ENCODE data around the gene CCDC57. TPM values are rescaled to one million over a fixed set of nuclear protein-coding genes. Genes with fewer than 3 reads are reported as not detected.

Gene CCDC57
- total RNA-seq, 1 donor from 2014 or later, result 56.6 TPM

- H3K27me3 Mint-ChIP-seq, result no peaks in the 10 kb centered on the region
- no peak overlapping the region for H3K27ac Mint-ChIP-seq
- DNase-seq, result no peak
- ChIA-PET POLR2A (no interaction called here), CTCF (no interaction called here)
- TF ChIP-seq CTCF (IDR thresholded peaks at IDR 0.05), result no peak
- intact Hi-C loops (cut with micrococcal nuclease), result loop anchor here (10.0 kb wide), 1 partner anchor 576 kb away; the partner anchor contains the start of gene ACTG1
- H3K36me3 Mint-ChIP-seq (ENCODE audit: low read depth), result peaks cover 47% of the 10 kb centered on the region
- H3K4me1 Mint-ChIP-seq, result no peaks in the 10 kb centered on the region
- H3K9me3 Mint-ChIP-seq, result no peaks in the 10 kb centered on the region
- ATAC-seq (ENCODE audit: low read depth), result no peak
- H3K4me3 Mint-ChIP-seq, result no peak overlapping the region
These were observed 121.9 kb downstream of the CCDC57 start for GRCh38 chr17:82090549-82091263.

DNA sequence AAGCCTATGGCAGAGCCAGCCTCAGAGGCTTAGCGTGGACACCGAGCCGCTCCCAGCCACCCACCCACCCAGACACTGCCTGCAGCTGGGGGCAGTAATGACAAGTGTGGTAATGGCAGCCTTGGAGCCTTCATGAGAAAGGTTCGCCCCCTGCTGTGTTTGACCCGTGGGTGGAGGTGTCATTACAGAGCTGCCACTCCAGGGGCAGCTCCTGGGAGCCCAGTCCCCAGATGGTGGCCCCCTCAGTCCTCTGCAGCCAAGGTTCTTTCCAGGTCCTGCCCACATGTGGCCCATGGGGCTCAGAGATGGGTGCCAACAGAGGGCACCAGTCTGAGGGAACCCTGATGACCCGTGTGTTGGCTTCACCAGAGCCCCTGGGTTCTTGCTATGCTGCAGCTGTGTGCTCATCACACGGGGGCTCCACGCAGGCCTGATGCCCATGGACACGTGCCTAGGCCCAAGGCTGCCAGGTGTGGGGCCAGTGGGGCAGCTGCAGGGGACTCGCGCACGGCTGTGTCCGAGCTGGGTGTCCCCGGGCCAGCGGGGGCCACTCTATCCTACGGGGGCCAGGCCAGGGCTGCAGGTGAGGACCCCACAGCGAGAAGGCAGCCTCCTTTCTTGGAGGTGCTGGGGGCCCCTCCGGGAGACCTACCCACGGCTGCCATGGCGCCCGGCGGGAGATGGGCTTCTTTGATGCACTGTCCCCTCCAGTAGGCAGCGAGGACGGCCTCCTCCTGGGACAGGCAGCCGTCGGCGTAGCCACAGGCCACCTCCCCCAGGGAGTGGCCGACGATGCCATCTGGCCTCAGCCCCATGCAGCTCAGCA, 122.7 kb downstream of the CCDC57 start:
- no peak for ATAC-seq (ENCODE audit: low read depth)
- TF ChIP-seq CTCF (IDR thresholded peaks at IDR 0.05), result no peak
- POLR2A ChIA-PET, result interaction anchor here (1.0 kb wide), 1 partner anchor 8 kb away, joined by 3 read pairs; the partner anchor contains the start of gene FASN

DNA sequence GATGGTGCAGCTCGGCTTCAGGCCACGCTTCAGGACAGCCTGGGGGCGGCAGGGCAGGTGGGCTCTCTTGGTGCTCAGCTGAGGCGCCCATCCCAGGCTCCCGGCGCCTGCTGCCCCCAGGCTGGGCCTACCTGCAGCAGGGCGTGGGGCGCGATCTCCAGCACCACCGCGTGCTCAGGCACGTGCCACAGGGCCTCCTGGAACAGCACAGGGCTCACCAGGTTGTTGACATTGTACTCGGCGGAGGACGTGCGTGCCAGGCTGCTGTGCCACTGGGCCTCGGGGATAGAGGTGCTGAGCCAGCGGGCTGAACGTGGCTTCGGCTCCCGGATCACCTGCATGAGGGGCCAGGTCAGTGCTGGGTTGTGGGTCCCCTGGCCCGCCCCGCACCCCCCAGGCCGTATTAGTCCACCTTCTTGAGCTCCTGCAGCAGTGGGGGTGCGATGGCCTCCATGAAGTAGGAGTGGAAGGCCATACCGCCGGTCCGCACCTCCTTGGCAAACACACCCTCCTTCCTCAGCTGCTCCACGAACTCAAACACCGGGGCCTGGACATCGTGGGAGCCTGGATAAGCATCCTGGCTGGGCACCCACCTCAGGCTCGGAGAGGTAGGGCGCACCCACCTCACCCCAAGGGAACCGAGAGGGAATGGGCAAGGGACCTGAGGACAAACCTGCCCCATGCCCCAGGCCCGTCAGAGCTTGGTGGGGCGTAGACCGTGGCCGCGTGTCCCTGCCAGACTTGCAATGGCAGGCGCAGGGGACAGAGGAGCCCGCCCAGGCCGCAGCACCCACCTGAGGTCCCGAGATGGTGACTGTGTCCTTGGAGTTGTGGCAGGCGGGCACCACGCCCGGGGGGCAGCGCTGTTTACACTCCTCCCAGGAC, 123.6 kb downstream of the CCDC57 start:
- POLR2A ChIA-PET, result interaction anchor here (0.6 to 1.0 kb wide), 3 partner anchors 9 to 90 kb away, joined by 3 to 6 read pairs (median 4); partner anchors contain the start of gene FASN
- Mint-ChIP-seq H3K9me3 (no peaks in the 10 kb centered on the region), H3K4me3 (no peak overlapping the region), H3K36me3 (ENCODE audit: low read depth) (peaks cover 54% of the 10 kb centered on the region), H3K4me1 (no peaks in the 10 kb centered on the region), H3K27ac (no peak overlapping the region), H3K27me3 (no peaks in the 10 kb centered on the region)
- no peak for ATAC-seq (ENCODE audit: low read depth)
- CTCF ChIA-PET, result no interaction called here
- no peak for DNase-seq
- intact Hi-C loops (cut with micrococcal nuclease), result no loop called here
- no peak for TF ChIP-seq CTCF (IDR thresholded peaks at IDR 0.05)

More for the DNA sequence above, 122.7 kb downstream of the CCDC57 start:
- no peaks in the 10 kb centered on the region for H3K9me3 Mint-ChIP-seq
- CTCF ChIA-PET, result no interaction called here
- H3K27me3 Mint-ChIP-seq, result no peaks in the 10 kb centered on the region
- H3K27ac Mint-ChIP-seq, result no peak overlapping the region
- intact Hi-C loops (cut with micrococcal nuclease), result loop anchor here (10.0 kb wide), 1 partner anchor 575 kb away; the partner anchor contains the start of gene ACTG1
- peaks cover 48% of the 10 kb centered on the region for H3K36me3 Mint-ChIP-seq (ENCODE audit: low read depth)
- no peaks in the 10 kb centered on the region for H3K4me1 Mint-ChIP-seq
- DNase-seq, result no peak
- H3K4me3 Mint-ChIP-seq, result no peak overlapping the region

DNA sequence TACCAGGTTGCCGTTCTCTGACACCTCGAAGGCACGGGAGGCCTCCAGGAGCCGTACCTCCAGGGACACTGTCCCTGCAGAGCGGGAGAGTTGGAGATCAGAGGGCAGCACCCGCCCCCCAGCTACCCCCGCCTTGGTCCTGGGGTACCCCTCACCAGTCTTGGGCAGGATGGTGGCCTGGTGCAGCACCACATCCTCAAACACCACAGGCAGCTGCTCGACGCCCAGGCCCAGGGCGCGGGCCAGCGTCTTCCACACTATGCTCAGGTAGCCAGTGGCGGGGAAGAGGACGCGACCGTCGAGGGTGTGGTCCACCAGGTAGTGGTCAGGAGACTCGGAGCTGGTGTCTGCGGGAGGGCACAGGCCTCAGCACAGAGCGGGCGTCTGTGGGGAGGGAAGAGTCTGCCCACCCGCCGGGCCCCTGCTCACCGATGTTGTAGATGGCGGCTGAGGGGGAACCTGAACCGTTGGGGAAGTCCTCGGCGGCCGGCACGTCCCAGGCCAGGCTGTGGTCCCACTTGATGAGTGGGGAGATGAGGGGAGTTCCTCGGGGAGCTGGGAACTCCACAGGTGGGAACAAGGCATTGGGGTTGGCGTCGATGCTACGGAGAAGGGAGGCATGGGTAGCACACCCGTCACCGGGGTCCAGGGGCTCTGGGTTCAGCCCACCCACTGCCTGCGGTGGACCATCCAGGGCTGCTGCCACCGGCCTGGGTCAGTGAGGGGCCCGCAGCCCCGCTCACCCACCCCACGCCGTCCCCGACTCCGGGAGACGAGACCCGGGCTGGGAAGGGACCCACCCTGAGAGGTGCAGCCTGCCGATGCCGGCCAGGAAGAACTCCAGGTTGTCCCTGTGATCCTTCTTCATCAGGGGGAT, 124.4 kb downstream of the CCDC57 start:
- ATAC-seq (ENCODE audit: low read depth) (no peak), DNase-seq (no peak)
- intact Hi-C loops (cut with micrococcal nuclease), result no loop called here
- ChIA-PET CTCF (no interaction called here), POLR2A (interaction anchor here (0.6 to 1.4 kb wide), 3 partner anchors 14 to 91 kb away, joined by 3 to 6 read pairs (median 4); partner anchors contain the start of gene DCXR)
- Mint-ChIP-seq H3K4me3 (no peak overlapping the region), H3K27ac (no peak overlapping the region), H3K27me3 (no peaks in the 10 kb centered on the region), H3K36me3 (ENCODE audit: low read depth) (peaks cover 57% of the 10 kb centered on the region), H3K4me1 (no peaks in the 10 kb centered on the region), H3K9me3 (no peaks in the 10 kb centered on the region)
- no peak for TF ChIP-seq CTCF (IDR thresholded peaks at IDR 0.05)

All from activated B cell treated with CpG ODN at 0.5 μM for 24 hours (primary cell).